Stimulated activated naive B cell treated with anti-CD40 and anti-IgM and Interleukin-4, amounts not matched to agents 10 μg/mL and 1 μg/mL and 100 μg/mL, for 72 hours (primary cell): Measurements from ENCODE around the gene NDUFB11.

ENCODE experiments used
- ATAC-seq, 2 donors: fragments of 150-1000 bp; cut with Tn5 transposase; replicated peaks; 2 replicates each; pipeline ENCODE4 v1.10.0; 2021; ENCODE audit warnings: moderate library complexity in 1 of 2
- DNase-seq: peaks from one replicate; pipeline ENCODE4 v3.0.0; 2021
- H3K27ac Mint-ChIP-seq: one replicate; pipeline ENCODE4 v1.8.0; 2022; ENCODE audit warnings: mild to moderate bottlenecking, mixed read lengths
- H3K27me3 Mint-ChIP-seq, 2 donors: one replicate each; pipeline ENCODE4 v1.8.0; 2022; ENCODE audit warnings: mixed read lengths in 2 of 2
- H3K36me3 Mint-ChIP-seq, 2 donors: one replicate each; pipeline ENCODE4 v1.8.0; 2022; ENCODE audit warnings: mixed read lengths in 2 of 2, mild to moderate bottlenecking in 1 of 2
- H3K4me1 Mint-ChIP-seq, 2 donors: one replicate each; pipeline ENCODE4 v1.8.0; 2022; ENCODE audit warnings: mixed read lengths in 2 of 2, mild to moderate bottlenecking in 1 of 2
- H3K4me3 Mint-ChIP-seq, 2 donors: one replicate each; pipeline ENCODE4 v1.8.0; 2022; ENCODE audit warnings: mild to moderate bottlenecking in 2 of 2, mixed read lengths in 2 of 2, moderate library complexity in 1 of 2
- H3K9me3 Mint-ChIP-seq, 2 donors: one replicate each; pipeline ENCODE4 v1.8.0; 2022; ENCODE audit warnings: mixed read lengths in 2 of 2, mild to moderate bottlenecking in 1 of 2

NDUFB11 gene

DNA sequence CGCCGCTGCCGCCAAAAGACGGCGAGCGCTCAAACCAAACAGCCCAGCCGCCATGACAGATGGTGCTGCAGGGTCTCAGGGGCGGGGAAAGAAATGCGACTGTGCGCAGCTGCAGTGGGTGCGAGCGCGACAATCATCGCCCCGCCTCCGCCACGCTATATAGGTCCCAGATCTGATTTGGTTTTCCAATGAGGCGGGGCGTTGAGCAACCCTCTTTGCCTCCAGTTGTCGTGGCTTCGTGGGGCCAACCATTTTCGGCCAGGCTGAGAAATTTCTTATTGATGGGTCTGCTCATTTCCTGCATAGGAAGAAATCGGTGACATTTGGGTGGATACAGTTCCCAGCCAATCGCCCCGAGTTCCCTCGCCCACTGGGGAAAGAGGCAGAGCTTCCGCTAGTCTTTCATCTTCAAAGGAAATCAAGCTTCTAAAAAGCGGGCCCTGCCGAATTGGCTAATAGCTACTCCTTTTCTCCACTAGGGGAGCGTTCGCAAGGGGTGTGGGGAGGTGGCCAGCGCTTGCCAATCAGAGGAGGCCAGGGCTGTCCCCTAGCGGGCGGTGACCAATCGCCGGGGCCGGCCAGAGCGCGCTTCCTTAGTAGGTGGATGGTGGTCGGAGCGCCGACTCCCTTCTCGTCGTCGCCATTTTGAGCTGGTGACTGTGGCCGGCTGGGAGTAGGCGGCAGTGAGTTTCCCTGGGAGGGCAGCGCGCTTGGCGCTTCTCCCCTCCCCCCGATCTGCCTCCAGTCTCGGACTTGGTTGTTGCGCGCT is at the start of gene NDUFB11, which contains the start of gene RBM10:
NDUFB11 (minus strand) TSS at position 77 of the 769 bp plus-strand sequence; CDS start at position 54, 23 bp downstream.
RBM10 (plus strand) TSS at position 596 of the 769 bp plus-strand sequence. CDS start 2,261 bp downstream, outside the sequence.
- Mint-ChIP-seq H3K4me3 (peak within 1 kb of the TSS; percentile 97 to 100), H3K27me3 (peaks cover 0 to 7% of the 10 kb centered on the region in 2 donors), H3K27ac (peak within 1 kb of the TSS; percentile 100), H3K36me3 (peaks cover 30 to 35% of the 10 kb centered on the region in 2 donors), H3K9me3 (no peaks in the 10 kb centered on the region), H3K4me1 (peaks cover 10 to 29% of the 10 kb centered on the region in 2 donors)
- DNase-seq: peak; percentile 91
- ATAC-seq: peak; percentile 93 to 95

DNA sequence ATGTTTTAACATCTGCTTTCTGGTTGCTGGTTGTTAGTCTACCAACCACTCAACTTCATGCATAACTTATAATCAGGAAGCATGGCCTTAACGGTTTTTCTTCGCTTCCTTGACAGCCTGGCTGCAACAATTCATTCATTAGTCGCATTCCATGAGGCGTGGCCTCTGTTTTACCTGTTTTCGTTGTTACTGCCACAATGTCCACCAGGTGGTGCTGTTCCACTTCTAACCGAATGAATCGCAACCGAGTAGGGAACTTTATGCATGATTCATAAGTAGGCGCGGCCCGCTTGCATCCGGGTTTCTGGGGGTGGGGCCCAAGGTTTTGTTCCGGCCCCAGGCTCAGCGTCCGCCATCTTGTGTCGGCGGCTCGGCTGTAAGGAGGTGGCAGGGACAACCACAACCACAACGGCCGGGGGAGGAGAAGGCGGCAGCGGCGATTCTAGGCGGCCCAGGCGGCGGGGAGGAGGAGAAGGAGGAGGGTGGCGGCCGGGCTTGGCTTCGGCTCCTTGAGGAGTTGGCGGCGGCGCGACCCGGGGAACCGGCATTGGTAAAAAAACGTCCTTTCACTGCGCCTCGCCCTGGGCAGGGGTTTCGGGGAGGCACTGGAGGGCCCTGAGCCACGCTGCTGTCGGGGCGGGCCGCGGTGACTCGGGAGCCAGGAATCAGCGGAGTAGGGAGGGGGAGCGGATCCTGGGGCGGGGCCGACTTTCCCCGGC is 49.1 kb upstream of the NDUFB11 start, which contains the start of gene UBA1:
UBA1 (plus strand) TSS at position 355 of the 719 bp plus-strand sequence. CDS start 4,974 bp downstream, outside the sequence.
- peak; percentile 94 for DNase-seq
- ATAC-seq: peak; percentile 82 to 87
- Mint-ChIP-seq H3K27ac (peak within 1 kb of the TSS; percentile 99), H3K36me3 (peaks cover 7 to 32% of the 10 kb centered on the region in 2 donors), H3K27me3 (no peaks in the 10 kb centered on the region), H3K9me3 (no peaks in the 10 kb centered on the region), H3K4me1 (peaks cover 49 to 56% of the 10 kb centered on the region in 2 donors), H3K4me3 (peak within 1 kb of the TSS; percentile 89 to 97)

DNA sequence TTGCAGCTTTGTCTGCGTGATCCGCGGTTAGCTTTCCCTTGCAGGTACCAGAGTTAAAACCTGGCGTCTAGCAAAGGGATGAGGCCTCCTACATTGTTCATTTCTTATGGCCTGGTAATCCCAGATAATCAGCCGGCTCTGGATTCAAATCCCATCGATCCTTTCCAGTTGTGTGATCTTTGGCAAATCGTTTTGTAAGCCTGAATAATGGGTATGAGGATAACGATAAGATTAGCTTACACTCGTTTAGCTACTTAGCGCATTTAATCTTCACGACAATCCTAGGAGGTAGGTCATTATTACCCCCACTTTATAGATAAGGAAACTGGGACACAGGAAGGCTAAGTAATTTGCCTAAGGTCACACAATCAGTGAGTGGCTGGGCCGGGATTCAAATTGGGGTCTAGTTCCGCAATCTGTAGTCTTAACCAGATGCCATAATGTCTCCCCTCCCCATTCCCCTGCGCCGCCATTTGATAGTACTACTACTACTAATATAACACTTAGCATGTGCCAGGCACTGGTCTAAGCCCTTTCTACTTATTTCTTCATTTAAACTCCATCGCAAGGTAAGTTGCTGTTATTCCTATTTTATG is 47.4 kb upstream of the NDUFB11 start:
- Mint-ChIP-seq H3K27me3 (peaks cover 0 to 4% of the 10 kb centered on the region in 2 donors), H3K36me3 (peaks cover 11 to 20% of the 10 kb centered on the region in 2 donors), H3K4me1 (peaks cover 42 to 54% of the 10 kb centered on the region in 2 donors), H3K9me3 (no peaks in the 10 kb centered on the region), H3K4me3 (peak overlapping the region; percentile 96), H3K27ac (no peak overlapping the region)
- DNase-seq (no peak), ATAC-seq (no peak)

DNA sequence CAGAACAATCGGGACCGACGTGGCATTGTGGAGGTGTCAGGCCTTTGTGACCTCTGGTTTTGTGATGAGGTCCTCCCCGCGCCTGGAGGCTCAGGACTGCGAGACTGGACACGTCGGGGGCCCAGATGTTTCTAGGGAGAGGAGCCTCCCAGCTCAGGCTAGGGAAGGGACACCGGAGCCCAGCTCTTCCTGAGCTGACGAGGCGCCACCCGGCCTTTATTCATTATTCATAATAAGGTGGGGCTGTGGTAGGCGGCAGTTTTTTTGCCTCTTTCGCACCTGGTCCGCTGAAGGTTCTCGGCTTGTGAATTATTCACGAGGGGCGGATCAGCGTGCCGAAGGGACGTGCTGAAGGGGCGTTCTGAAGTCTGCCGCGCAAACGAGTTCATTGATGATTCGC is 46.8 kb upstream of the NDUFB11 start:
- Mint-ChIP-seq H3K36me3 (peaks cover 10 to 17% of the 10 kb centered on the region in 2 donors), H3K4me3 (peak overlapping the region; percentile 96), H3K27me3 (peaks cover 0 to 4% of the 10 kb centered on the region in 2 donors), H3K4me1 (peaks cover 36 to 48% of the 10 kb centered on the region in 2 donors), H3K27ac (peak overlapping the region; percentile 98), H3K9me3 (no peaks in the 10 kb centered on the region)
- ATAC-seq: peak in 1 of 2 donors; percentile 15
- peak; percentile 18 for DNase-seq

DNA sequence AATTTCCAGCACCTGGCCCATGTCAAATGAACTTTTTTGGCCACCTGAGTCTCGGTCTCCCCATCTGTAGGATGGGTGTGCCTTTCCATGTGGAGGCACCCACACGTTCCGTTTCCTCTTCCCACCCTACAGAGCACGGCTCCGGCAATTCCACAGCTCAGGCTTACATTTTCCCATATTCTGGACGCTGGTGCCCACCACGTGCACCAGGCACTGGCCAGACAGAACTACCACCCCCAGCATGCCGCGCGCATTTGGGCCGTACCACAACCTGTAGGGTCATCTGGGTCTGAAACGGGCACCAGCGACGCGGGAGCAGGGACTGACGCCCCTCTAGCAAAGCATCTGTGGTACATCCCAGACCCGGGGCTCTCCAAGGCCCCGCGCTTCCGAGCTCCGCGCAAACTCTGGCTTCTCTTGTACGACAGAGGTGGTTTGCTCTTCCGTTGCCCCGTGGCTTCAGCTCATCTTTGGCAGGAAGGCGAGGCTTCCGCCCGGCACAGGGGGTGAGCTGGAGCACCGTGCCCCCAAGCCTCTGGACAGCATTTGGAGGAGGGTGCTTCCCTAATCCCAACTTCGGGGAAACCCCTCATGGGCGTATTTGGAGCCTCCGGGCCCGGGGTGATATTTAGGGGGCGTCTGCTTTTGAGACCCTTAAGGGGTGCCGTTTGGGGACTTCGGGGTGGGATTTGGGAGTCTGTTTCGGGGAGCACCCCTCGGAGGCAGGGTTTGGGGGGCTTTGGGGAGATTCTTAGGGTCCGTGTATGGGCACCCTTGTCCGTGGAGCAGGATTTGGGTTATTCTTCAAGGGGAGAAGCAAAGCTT is 46.2 kb upstream of the NDUFB11 start:
- peaks cover 7 to 15% of the 10 kb centered on the region in 2 donors for H3K36me3 Mint-ChIP-seq
- H3K4me3 Mint-ChIP-seq: peak overlapping the region; percentile 96
- ATAC-seq (peak; percentile 76 to 84), DNase-seq (peak; percentile 85)
- no peaks in the 10 kb centered on the region for H3K9me3 Mint-ChIP-seq
- H3K27me3 Mint-ChIP-seq: peaks cover 0 to 7% of the 10 kb centered on the region in 2 donors
- H3K27ac Mint-ChIP-seq: peak overlapping the region; percentile 98
- H3K4me1 Mint-ChIP-seq: peaks cover 30 to 41% of the 10 kb centered on the region in 2 donors

GRCh38 chrX:47189906-47190305 is 45.4 kb upstream of the NDUFB11 start:
- ATAC-seq (no peak), DNase-seq (no peak)
- Mint-ChIP-seq H3K36me3 (peaks cover 8 to 14% of the 10 kb centered on the region in 2 donors), H3K4me3 (no peak overlapping the region), H3K27me3 (peaks cover 0 to 9% of the 10 kb centered on the region in 2 donors), H3K9me3 (no peaks in the 10 kb centered on the region), H3K4me1 (peaks cover 23 to 34% of the 10 kb centered on the region in 2 donors), H3K27ac (no peak overlapping the region)

GRCh38 chrX:47187106-47187677 is 42.7 kb upstream of the NDUFB11 start:
- H3K27me3 Mint-ChIP-seq: peaks cover 0 to 15% of the 10 kb centered on the region in 2 donors
- H3K4me3 Mint-ChIP-seq: no peak overlapping the region
- no peaks in the 10 kb centered on the region for H3K9me3 Mint-ChIP-seq
- ATAC-seq (no peak), DNase-seq (no peak)
- no peak overlapping the region for H3K27ac Mint-ChIP-seq
- H3K4me1 Mint-ChIP-seq: peaks cover 8 to 18% of the 10 kb centered on the region in 2 donors
- peaks cover 11 to 15% of the 10 kb centered on the region in 2 donors for H3K36me3 Mint-ChIP-seq

- H3K4me1 Mint-ChIP-seq: peaks cover 8 to 16% of the 10 kb centered on the region in 2 donors
- peaks cover 18 to 20% of the 10 kb centered on the region in 2 donors for H3K36me3 Mint-ChIP-seq
- no peak overlapping the region for H3K4me3 Mint-ChIP-seq
- no peak overlapping the region for H3K27ac Mint-ChIP-seq
- peaks cover 0 to 23% of the 10 kb centered on the region in 2 donors for H3K27me3 Mint-ChIP-seq
- no peak for DNase-seq
- no peaks in the 10 kb centered on the region for H3K9me3 Mint-ChIP-seq
- ATAC-seq: no peak
These were observed 41.7 kb upstream of the NDUFB11 start for GRCh38 chrX:47186096-47186740.

- Mint-ChIP-seq H3K27ac (no peak overlapping the region), H3K36me3 (peaks cover 21 to 22% of the 10 kb centered on the region in 2 donors), H3K27me3 (peaks cover 0 to 28% of the 10 kb centered on the region in 2 donors), H3K4me1 (peaks cover 1 to 6% of the 10 kb centered on the region in 2 donors), H3K4me3 (no peak overlapping the region), H3K9me3 (no peaks in the 10 kb centered on the region)
- ATAC-seq: no peak
- no peak for DNase-seq
These were observed 40.7 kb upstream of the NDUFB11 start for GRCh38 chrX:47185241-47185640.

DNA sequence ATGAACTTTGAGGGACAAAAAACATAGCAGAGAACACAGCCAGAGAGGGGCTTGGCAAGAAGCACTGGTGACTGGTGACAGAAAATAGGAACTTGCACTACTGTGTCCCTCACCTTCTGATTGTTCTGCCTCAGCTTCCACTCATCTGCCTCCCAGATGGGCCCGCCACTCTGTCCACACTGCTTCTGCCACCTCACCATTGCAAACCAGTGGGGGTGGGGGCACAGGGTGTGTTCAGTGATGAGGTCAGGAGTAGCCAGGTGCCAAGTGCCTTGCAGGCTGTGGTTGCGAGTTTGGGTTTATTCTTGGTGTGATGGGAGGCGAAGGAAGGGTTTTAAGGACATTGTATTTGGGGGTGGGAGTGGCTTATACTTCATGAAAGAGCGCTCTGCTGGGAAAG is 40.0 kb upstream of the NDUFB11 start:
- ATAC-seq: no peak
- H3K4me3 Mint-ChIP-seq: no peak overlapping the region
- peaks cover 22 to 25% of the 10 kb centered on the region in 2 donors for H3K36me3 Mint-ChIP-seq
- peaks cover 0 to 32% of the 10 kb centered on the region in 2 donors for H3K27me3 Mint-ChIP-seq
- no peaks in the 10 kb centered on the region for H3K9me3 Mint-ChIP-seq
- no peak for DNase-seq
- H3K4me1 Mint-ChIP-seq: peaks cover 1 to 6% of the 10 kb centered on the region in 2 donors
- no peak overlapping the region for H3K27ac Mint-ChIP-seq

DNA sequence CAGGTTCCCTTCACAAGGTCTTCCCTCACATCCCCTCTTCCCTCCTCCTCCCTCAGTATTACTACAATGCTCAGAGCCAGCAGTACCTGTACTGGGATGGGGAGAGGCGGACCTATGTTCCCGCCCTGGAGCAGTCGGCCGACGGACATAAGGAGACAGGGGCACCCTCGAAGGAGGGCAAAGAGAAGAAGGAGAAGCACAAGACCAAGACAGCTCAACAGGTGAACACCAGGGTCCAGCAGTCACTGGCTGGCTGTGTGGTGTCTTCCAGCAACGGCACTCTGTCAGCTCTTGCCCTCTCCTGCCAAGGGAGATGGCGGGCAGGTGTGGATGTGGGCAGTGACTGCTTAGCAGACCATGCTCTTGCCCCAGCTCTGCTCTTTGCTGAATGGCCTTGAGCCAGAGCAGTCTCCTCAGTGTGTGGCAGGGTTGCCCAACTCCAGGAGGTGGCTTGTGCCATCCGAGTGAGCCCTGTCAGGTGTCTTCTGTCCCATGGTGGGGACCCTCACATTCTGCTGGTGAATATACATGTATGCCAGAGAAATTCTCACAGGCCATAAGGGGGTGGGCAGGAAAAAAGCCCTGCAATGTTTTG is 37.7 kb upstream of the NDUFB11 start:
- Mint-ChIP-seq H3K4me1 (no peaks in the 10 kb centered on the region), H3K36me3 (peaks cover 33 to 38% of the 10 kb centered on the region in 2 donors), H3K27ac (no peak overlapping the region), H3K4me3 (no peak overlapping the region), H3K9me3 (no peaks in the 10 kb centered on the region), H3K27me3 (peaks cover 0 to 42% of the 10 kb centered on the region in 2 donors)
- DNase-seq: no peak
- ATAC-seq: no peak

DNA sequence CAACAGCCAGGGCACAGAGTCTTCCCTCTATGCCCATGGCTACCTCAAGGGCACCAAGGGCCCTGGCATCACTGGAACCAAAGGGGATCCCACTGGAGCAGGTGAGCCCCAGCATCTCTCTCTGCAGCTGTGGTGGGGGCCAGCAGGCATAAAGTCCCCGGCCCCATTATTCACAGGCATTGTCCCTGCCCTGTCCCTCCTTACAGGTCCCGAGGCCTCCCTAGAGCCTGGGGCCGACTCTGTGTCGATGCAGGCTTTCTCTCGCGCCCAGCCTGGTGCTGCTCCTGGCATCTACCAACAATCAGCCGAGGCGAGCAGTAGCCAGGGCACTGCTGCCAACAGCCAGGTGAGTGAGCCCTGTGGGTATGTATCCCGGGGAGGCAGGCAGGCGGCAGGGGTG is 36.8 kb upstream of the NDUFB11 start:
- Mint-ChIP-seq H3K9me3 (no peaks in the 10 kb centered on the region), H3K4me1 (peaks cover 0 to 3% of the 10 kb centered on the region in 2 donors), H3K4me3 (no peak overlapping the region), H3K27me3 (peaks cover 0 to 47% of the 10 kb centered on the region in 2 donors), H3K27ac (no peak overlapping the region), H3K36me3 (peaks cover 35 to 41% of the 10 kb centered on the region in 2 donors)
- DNase-seq (no peak), ATAC-seq (no peak)
